GM21576 (cell line): ENCODE results near the gene CLEC16A.

Experiments used
- ATAC-seq: cut with Tn5 transposase; IDR thresholded peaks from one replicate; pipeline ENCODE4 v1.9.1; 2021; ENCODE audit warnings: mild to moderate bottlenecking, moderate library complexity; ENCODE audit not compliant: unreplicated experiment

CLEC16A gene

GRCh38 chr16:11133344-11133943 is 189.1 kb downstream of the CLEC16A start:
- no peak for ATAC-seq

DNA sequence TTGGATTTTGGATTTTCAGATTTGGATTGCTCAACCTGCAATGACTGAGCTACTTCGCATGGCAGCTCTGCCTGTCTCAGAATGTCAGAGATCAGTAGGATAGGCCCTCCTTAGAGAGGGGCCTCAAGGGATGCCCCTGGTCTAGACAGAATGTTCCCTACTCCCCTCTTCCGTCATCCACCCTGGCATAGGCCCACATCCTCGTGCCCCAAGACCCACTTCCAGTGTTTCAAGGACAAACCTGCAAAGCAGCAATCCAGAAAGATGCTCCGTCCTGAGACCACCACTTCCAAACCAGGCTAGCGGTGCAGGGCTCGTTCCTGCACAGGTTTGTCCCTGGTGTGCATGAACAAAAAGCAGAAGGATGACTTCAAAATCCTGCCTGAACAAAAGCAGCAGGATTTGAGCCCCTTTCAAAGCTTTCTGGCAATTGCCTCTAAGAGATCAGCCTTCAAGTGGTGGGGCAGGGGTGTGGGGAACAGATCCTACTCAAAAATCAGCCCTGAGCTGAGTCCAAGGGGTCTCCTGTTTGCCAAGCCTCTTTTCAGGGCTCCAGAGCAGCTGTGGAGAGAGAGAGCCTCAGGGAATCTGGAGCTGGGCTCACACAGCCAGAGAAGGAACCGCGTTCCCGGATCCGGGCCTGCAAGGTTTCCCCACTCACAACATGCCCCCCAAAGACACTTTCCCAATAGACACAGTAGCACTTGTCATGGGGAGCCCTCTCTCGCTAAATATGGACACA is 190.5 kb downstream of the CLEC16A start:
- no peak for ATAC-seq

DNA sequence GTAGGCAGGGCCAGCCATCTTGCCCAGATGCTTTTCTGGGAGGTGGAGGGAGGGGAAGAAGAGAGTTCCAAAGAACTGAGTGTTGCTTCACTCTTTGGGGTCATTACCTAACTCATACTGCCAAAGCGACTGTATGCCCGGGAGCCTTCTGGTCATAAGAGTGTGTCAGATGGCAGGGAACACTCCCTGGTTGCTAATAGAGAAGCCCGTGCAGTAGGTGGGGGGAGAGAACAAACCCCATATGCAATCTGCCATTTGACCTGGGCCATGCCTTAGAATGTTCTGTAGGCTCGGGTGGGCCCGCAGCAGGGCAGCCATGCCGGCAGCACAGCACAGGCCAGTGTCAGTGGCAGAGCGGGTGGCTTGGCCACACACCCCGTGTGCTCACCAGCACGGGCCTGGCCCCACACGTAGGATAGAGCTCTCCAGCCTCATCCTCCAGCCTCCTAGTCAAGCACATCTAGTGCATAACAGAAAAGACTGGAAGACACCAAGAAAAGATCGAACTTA is 191.2 kb downstream of the CLEC16A start:
- ATAC-seq: no peak

DNA sequence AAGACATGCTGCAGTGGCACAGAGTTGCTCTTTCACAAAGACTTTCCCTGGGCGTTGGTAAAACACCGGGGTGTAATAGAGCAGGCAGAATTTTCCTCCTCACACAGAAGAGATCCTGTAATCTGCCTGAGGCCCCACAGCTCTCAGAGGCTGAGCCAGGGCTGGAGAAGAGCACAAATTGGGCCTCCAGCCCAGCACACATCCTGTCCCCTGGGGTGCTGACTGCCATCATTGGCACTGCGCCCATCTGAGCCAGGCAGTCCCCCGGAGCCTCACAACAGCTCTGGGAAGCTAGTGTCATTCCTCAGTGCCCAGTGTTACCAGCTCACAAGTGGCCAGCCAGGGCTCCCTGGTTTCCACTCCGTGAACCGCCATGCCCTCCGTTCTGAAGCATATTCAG is 192.2 kb downstream of the CLEC16A start:
- no peak for ATAC-seq

GRCh38 chr16:11138022-11138768 is 193.8 kb downstream of the CLEC16A start:
- ATAC-seq: no peak

GRCh38 chr16:11138769-11139325 is 194.5 kb downstream of the CLEC16A start:
- no peak for ATAC-seq

DNA sequence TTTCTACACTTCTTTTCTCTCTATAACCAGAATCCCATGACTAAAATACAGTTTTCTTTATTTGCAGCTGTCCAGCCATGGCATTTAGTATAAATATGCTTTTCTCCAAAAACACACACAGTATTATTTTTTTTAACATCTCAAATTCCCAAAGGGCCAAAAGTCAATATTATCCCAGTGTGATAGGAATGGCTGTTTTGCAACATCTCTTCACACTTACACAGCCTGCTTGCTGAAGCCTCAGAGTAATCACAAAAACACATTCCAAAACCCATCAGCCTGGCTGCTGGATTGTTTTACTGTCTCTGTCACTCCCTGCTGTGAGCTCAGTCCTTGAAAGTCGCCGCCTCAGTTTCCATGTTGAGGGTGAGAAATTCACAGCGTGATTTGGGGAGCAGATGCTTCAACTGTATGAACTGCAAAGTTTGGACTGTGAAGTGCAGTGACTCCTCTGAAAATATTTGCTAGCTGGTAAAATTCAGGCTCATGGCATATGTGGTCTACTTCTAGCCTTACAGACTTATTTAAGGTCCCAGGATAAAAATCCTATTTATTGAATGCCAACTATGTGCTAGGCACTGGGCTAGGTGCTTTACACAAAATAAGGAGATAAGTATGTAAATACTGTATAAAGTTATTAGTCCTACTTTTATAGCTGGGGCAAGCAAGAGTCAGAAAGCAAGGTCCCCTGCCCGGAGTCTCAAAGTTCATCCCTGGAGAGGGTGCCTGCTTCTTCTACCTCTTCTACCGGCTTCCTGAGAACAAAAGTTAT is 195.1 kb downstream of the CLEC16A start:
- no peak for ATAC-seq

- ATAC-seq: no peak
These were observed 195.7 kb downstream of the CLEC16A start for GRCh38 chr16:11140098-11140375.

- no peak for ATAC-seq
These were observed 196.1 kb downstream of the CLEC16A start for GRCh38 chr16:11140466-11140865.

DNA sequence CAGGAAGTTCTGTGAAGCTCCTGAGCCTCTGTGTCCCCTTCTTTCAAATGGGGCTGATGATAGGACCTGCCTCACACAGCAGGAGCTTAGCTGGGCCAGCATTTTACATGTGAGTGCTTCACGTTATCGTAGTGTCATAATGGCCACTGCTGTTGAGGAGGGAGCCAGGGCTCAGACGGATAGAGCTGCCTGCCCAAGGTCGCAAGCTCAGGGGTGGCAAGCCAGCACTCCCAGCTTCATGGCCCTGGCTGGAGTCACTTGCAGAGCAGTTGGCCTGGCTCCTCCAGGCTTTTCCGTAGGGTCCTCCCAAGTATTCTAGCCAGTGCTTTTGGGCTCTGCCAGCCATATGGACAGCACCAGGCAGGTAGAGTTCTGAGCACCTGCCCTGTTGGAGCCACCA is 196.5 kb downstream of the CLEC16A start:
- ATAC-seq: no peak

DNA sequence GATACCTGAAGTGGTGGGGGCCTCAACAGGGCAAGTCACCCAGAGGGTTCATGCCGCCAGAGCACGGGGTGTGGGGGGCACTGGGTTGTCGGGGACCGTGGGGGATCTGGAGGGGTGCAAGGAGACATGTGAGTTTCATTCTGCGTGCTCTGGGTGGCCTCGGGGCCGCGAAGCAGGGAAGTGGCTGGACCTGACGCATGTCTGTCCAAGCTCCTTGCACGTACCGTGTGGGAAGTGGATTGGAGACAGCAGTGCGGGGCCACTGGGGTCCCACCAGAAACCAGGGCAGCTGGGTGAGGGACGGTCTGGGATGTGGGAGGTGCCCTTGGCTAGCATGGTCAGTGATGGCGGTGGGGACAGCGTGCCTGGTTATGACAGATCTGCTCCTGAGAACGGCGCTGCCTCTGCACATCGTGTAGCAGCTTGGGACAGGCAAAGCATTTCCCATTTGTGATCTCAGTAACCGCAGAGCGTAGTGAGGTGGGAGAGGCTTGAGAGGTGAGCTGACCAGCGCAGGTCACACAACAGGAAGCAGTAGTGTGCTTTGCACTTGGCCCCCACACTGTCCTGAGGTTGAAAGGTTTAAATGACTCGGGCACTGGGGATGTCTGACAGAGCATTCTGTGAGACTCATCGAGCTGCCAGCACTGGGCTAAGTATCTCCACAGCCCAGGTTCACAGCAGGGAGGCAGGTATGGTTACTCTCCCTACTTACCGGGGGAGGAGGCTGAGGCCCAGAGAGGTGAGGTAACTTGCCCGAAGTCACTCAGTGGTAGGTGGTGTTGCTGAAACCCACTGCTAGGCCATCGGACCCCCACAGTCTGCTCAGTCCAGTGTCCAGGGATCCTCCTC is 197.3 kb downstream of the CLEC16A start:
- no peak for ATAC-seq

DNA sequence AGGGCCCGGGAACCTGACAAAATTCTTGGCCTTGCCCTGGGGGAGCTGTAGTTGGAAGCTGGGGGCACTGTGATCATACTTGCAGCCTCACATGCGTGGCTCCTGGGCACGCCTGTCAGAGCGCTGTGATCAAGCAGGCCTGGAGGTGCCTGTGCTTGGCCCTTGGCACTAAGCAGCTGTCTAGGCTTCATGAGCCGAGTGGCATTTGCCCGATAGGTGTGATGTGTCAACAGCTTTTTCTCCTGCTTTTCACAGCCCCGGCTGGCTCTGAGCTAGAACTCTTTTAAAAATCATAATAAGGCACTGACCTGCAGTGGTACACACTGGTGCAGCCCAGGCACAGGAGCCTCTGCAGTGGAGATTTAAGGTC is 197.9 kb downstream of the CLEC16A start:
- no peak for ATAC-seq

GRCh38 chr16:11142951-11143350 is 198.6 kb downstream of the CLEC16A start:
- ATAC-seq: no peak

DNA sequence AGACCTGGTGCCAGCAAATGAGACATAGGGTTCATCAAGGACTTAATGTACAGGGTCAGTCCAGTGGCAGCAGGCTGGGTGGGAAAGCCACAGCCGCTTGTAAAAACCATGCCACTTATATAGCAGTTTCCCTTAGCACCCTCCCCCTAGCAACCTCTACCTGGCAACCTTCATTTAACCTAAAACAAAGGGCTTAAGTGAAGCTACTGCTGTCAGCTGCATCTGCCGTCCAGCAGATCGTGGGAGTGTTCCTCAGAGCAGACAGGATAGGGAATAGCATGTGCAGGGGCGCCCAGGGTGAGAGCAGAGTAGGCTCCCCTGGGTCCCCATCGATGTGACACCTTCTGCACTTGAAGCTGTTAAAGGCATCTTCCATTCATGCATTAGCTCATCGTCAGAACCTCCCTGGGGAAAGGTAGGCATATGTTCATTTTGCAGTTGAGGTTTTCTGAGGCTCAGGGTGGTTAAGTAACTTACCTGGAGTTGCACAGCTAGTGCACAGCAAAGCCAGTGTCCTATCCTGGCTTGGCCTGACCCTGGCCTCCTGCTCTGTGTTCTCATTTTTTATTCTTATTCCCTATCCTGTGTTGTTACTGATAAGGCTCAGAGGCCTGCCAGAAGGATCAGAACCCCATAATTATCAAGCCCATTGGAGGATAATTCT is 199.1 kb downstream of the CLEC16A start:
- no peak for ATAC-seq

DNA sequence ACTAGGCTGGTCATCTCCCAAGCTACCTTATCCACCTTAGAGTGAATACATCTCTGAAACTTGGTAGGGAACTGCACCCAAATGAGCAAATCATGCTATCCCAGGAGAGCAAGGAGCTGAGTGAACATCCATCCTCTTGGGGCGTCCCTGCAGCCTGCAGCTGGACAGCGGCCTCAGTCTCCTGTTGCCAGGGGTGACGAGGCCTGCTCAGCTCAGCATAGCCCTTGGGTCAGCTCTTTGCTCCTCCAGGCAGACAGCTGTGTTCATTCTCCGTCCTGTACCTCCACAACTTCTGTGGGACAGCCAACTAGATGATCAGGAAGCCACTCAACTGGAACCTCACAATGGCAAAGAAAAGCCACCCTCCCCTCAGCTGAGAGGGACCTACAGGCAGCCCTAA is 199.8 kb downstream of the CLEC16A start:
- ATAC-seq: no peak

DNA sequence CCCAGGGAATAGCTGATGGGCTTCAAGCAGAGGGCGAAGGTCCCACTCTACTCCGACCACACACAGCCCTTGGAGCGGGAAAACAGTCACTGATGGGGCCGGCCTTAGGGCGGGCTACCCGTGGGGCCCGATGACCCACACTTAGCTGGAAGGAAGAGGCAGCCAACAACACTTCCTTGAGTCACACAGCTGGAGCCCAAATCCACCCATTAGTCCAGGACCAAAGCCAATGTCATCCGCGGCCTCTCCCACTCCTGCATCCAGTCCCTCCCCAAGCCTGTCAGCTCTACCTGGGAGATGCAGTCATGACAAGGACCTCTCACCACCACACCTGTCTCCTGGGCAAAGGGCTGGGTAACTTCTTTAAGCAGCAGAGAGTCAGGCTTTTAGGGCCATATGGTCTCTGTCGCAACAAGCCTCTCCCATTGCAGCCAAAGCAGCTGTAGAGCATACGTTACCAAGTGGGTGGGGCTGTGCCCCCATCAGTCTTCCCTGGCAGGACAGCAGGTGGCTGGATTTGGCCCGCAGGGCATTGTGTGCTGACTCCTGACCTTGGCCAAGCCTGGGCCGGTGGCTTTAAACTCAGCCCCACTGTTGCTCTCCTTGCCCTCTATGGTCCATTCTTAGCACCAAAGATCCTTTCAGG is 200.9 kb downstream of the CLEC16A start:
- ATAC-seq: no peak

- ATAC-seq: no peak
These were observed 201.5 kb downstream of the CLEC16A start for GRCh38 chr16:11145819-11146211.

DNA sequence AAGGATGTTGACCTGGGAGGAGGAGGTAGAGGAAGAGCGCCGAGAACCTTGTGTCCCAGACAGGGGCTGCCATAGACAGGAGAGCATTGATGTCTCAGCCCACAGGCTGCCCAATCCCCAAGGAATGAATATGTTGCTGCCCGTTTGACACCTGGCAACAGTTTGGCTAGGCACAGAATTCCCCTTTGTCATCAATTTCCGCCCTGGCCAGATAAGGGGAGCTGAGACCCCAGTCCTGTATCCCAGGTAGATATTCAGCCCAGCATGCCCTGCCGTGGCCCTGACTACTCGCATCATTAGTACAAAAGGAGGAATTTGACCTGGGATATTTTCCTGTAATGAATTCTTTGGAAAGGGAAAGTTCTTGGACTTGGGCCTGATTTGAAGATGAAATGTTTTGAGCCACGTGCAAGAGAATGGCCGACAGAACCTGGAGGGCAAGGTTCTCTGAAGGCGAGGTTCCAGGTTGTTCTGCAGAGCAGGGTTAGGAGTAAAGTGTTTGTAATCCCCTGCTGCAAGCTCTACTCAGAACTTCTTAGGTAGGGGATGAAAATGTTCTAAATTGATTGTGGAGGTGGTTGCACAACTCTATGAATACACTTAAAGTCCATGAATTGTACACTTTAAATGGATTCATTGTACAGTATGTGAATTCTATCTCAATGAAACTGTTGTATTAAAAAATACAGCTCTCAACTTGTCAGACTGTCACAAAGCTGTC is 202.8 kb downstream of the CLEC16A start:
- ATAC-seq: no peak
